LNCaP clone FGC (cell line): ENCODE data around the gene PHF2.

Experiments used
- DNase-seq: peaks from one replicate; pipeline ENCODE4 v3.0.0-alpha.2; 2011; ENCODE audit warnings: low read depth
- H3K4me3 ChIP-seq: 2 replicates; pipeline ENCODE4 v1.5.1; 2011; ENCODE audit warnings: mild to moderate bottlenecking, low read depth, low read length, control low read depth
- TF ChIP-seq, protein P1 (sequence below): IDR thresholded peaks from 2 replicates; pipeline ENCODE4 v1.5.1; 2012; ENCODE audit warnings: mild to moderate bottlenecking; ENCODE audit not compliant: control insufficient read depth, insufficient read depth; ENCODE audit errors: extremely low read depth

Gene PHF2

GRCh38 chr9:93591301-93592007 is 15.1 kb downstream of the PHF2 start:
- TF ChIP-seq, protein P1, sequence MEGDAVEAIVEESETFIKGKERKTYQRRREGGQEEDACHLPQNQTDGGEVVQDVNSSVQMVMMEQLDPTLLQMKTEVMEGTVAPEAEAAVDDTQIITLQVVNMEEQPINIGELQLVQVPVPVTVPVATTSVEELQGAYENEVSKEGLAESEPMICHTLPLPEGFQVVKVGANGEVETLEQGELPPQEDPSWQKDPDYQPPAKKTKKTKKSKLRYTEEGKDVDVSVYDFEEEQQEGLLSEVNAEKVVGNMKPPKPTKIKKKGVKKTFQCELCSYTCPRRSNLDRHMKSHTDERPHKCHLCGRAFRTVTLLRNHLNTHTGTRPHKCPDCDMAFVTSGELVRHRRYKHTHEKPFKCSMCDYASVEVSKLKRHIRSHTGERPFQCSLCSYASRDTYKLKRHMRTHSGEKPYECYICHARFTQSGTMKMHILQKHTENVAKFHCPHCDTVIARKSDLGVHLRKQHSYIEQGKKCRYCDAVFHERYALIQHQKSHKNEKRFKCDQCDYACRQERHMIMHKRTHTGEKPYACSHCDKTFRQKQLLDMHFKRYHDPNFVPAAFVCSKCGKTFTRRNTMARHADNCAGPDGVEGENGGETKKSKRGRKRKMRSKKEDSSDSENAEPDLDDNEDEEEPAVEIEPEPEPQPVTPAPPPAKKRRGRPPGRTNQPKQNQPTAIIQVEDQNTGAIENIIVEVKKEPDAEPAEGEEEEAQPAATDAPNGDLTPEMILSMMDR, result no peak
- H3K4me3 ChIP-seq, result no peak overlapping the region
- DNase-seq, result no peak

DNA sequence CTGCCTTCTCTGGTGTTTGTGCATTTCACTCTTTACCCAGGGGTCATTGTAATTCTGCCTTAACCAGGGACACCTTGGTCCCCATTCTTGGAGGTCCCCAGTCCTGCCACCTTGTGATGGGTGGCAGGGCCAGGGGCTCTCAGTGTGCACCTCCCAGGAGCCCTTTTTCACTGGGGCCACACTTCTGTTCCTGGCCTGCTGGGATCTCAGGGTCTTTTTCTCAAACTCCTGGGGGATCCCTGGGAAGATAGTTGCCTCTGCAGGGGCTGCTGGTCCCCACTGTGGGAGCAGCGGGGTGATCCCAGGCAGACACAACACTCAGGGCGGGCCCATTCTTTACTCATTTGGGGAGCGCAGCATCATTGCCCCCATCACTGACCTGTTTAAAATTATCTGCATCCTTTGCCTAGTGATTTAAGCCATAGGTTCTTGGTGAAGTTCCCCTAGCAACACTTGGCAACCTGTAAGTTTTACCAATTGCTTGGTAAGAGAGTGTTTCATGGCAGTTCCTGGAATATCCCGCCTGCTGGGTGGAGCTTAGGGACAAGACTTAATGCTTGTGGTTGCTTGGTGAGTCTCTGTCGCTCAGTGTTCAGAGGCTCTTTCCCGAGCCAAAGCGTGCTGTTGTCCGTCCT is 15.7 kb downstream of the PHF2 start:
- DNase-seq, result no peak
- H3K4me3 ChIP-seq, result no peak overlapping the region
- TF ChIP-seq, protein P1, result no peak

DNA sequence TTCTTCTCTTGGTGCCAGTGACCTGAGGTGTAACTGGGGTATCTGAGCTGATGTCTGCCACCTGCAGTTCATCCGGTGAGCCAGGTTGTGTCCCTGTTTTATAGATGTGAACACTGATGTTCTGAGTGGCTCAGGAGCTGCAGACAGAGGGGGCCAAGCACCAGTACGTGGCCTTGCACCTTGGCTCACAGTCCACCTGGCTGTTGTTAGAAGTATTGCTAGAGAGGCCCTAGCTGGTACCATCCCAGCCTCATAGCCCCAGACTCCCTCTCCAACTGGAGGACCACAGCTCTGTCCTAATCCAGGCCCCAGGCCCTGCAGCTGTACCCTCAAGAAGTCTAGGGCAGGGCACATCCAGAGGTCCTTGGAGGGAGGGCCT is 16.2 kb downstream of the PHF2 start:
- no peak for DNase-seq
- no peak overlapping the region for H3K4me3 ChIP-seq
- TF ChIP-seq, protein P1, result no peak

DNA sequence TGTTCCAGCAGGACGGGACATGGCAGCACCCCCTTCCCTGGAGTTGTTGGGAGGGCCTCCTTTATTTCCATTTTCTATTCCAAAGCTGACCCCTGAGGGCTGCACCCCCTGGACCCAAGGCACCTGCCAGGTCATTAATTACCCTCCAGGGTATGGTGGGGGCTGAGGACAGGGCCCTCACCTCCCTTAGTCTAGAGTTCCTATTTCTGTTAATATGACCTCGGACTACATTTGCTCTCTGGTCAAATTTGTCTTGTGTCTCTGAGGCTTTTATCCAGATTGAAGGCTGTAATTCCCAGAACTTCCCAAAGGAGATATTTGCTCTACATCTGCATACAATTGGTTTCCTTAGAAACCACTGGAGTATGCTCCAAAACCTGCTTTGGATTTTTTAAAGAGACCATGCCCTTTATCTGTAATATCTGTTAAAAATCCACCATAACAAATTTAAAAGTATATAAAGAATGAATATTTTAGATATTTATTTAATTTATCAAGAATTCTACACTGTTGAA is 16.8 kb downstream of the PHF2 start:
- no peak for DNase-seq
- no peak overlapping the region for H3K4me3 ChIP-seq
- TF ChIP-seq, protein P1, result no peak

GRCh38 chr9:93594041-93594756 is 17.8 kb downstream of the PHF2 start:
- TF ChIP-seq, protein P1, result no peak
- DNase-seq, result no peak

GRCh38 chr9:93595461-93595860 is 19.1 kb downstream of the PHF2 start:
- TF ChIP-seq, protein P1, result no peak
- no peak overlapping the region for H3K4me3 ChIP-seq
- DNase-seq, result no peak

More at GRCh38 chr9:93594041-93594756, 17.8 kb downstream of the PHF2 start:
- H3K4me3 ChIP-seq, result no peak overlapping the region
